ENCODE results near the gene MMAB.

GRCh38 chr12:109562871-109563270 is 10.4 kb downstream of the MMAB start:
- TF ChIP-seq CTCF (IDR thresholded peaks at IDR 0.05; ENCODE audit: low read depth, low read length) (no peak), EZH2phosphoT487 (IDR thresholded peaks at IDR 0.05; ENCODE audit: low read depth) (no peak)

All from OCI-LY3 (cell line).